Common myeloid progenitor, CD34-positive (primary cell): ENCODE measurements around the gene VBP1.
"Not testable (repeated sequence)": the region's sequence is repeated elsewhere in the genome, so short reads cannot be mapped to it uniquely, and the experiment has no call there.

Experiments used
- CTCF ChIA-PET: fragments of 350-600 bp; sonication (Branson Sonifier 250); formaldehyde crosslinking; loops from one replicate; lab custom pipeline; 2021; ENCODE audit warnings: antibody characterized with exemption; lab: Charles Lee
- POLR2A ChIA-PET: fragments of 350-600 bp; sonication (Branson Sonifier 250); formaldehyde crosslinking; loops from one replicate; lab custom pipeline; 2021; ENCODE audit warnings: antibody characterized with exemption; lab: Charles Lee
- DNase-seq, 3 donors: peaks; one replicate each; pipeline versions ENCODE4 v3.0.0 to v3.0.0-alpha.2; 2013
- H3K27ac ChIP-seq, 2 experiments: 1 replicate in 1 of 2; 2 replicates in 1 of 2; pipeline ENCODE4 v1.7.0; 2013; ENCODE audit warnings: inconsistent platforms in 2 of 2, low read length in 2 of 2, mild to moderate bottlenecking in 2 of 2, low read depth in 1 of 2, moderate library complexity in 1 of 2; ENCODE audit not compliant: severe bottlenecking in 2 of 2, insufficient read depth in 1 of 2, poor library complexity in 1 of 2
- H3K27me3 ChIP-seq, 5 experiments: replicated peaks in 2 of 5; 1 replicate in 3 of 5; 2 replicates in 2 of 5; pipeline versions ENCODE4 v1.6.1 to v1.7.0; 2013; ENCODE audit warnings: low read length in 4 of 5, mild to moderate bottlenecking in 2 of 5, moderate library complexity in 2 of 5, inconsistent platforms in 1 of 5; ENCODE audit not compliant: insufficient read depth in 5 of 5, control insufficient read depth in 4 of 5
- H3K36me3 ChIP-seq, 4 experiments: 1 replicate in 2 of 4; 2 replicates in 2 of 4; pipeline versions ENCODE4 v1.6.1 to v1.7.0; 2013; ENCODE audit warnings: low read length in 3 of 4, control low read depth in 1 of 4, mild to moderate bottlenecking in 1 of 4; ENCODE audit not compliant: control insufficient read depth in 4 of 4, insufficient read depth in 4 of 4
- H3K4me1 ChIP-seq, 4 experiments: 1 replicate in 3 of 4; 2 replicates in 1 of 4; pipeline versions ENCODE4 v1.6.1 to v1.7.1; 2013; ENCODE audit warnings: low read length in 3 of 4, mild to moderate bottlenecking in 3 of 4, control low read depth in 1 of 4, inconsistent platforms in 1 of 4, moderate library complexity in 1 of 4; ENCODE audit not compliant: control insufficient read depth in 4 of 4, insufficient read depth in 4 of 4; ENCODE audit errors: control extremely low read depth in 1 of 4
- H3K4me3 ChIP-seq, 7 experiments: 1 replicate in 4 of 7; 2 replicates in 3 of 7; pipeline versions ENCODE4 v1.5.1 to v1.7.0; 2013; ENCODE audit warnings: mild to moderate bottlenecking in 7 of 7, low read length in 6 of 7, moderate library complexity in 6 of 7, inconsistent platforms in 2 of 7, low read depth in 2 of 7, control low read depth in 1 of 7; ENCODE audit not compliant: insufficient read depth in 4 of 7, control insufficient read depth in 1 of 7; ENCODE audit errors: extremely low read depth in 1 of 7
- H3K9me3 ChIP-seq, 5 experiments: 1 replicate in 4 of 5; 2 replicates in 1 of 5; pipeline versions ENCODE4 v1.6.1 to v1.7.1; 2013; ENCODE audit warnings: low read length in 4 of 5, mild to moderate bottlenecking in 2 of 5, inconsistent platforms in 1 of 5, low read depth in 1 of 5, moderate library complexity in 1 of 5; ENCODE audit not compliant: control insufficient read depth in 4 of 5, insufficient read depth in 2 of 5; ENCODE audit errors: control extremely low read depth in 1 of 5
- WGBS: methylation state at CpG from one replicate; pipeline ENCODE4 v1.1.5; 2013; ENCODE audit not compliant: insufficient coverage; 5-methylcytosine and 5-hydroxymethylcytosine counted together

Gene VBP1

GRCh38 chrX:155215443-155216178, 649 bp upstream of the VBP1 start:
- Histone ChIP-seq H3K27ac (peak overlapping the region; percentile 78 to 94), H3K9me3 (no peaks in the 10 kb centered on the region), H3K36me3 (peaks cover 0 to 4% (median 2%) of the 10 kb centered on the region in 4 experiments), H3K27me3 (no peaks in the 10 kb centered on the region), H3K4me1 (peaks cover 3 to 21% (median 10%) of the 10 kb centered on the region in 4 experiments), H3K4me3 (peak overlapping the region; percentile 52 to 94 (median 78))
- WGBS = 54% methylated on average over 11 of the region's 15 CpGs
- CTCF ChIA-PET = interaction anchor here (1.6 kb wide), 1 partner anchor 9 kb away, joined by 10 read pairs; no protein-coding TSS in a partner anchor
- POLR2A ChIA-PET = interaction anchor here (1.2 kb wide), 1 partner anchor 119 kb away, joined by 3 read pairs; the partner anchor contains the start of gene CLIC2
- no peak for DNase-seq

DNA sequence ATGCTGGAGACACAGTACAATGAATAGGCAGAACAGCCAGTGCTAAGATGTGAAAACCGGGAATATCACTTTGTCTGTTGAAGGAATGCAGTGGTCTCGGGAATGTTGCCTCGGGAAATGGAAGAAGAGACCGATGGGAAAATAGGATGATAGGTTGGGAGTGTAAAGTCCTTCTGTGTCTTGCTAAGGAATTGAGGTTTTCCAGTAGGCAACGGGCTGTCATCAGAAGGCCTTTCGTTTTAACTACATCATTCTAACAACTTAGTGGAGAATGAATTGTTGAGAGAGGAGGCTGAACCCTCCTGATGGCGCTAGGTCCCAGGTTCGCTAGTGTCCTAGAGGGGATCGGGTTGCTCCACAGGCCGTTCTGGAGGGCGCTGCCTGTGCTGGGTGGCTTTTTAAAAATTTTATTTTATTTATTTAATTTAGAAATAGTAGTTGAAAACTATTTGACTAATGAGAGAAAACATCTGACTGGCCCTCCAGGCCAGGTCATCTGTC, 730 bp downstream of the VBP1 start:
- DNase-seq = peak; percentile 14 to 51 (median 49)
- POLR2A ChIA-PET = interaction anchor here (1.2 kb wide), 1 partner anchor 117 kb away, joined by 3 read pairs; the partner anchor contains the start of gene CLIC2
- CTCF ChIA-PET = interaction anchor here (1.6 kb wide), 1 partner anchor 8 kb away, joined by 10 read pairs; no protein-coding TSS in a partner anchor

DNA sequence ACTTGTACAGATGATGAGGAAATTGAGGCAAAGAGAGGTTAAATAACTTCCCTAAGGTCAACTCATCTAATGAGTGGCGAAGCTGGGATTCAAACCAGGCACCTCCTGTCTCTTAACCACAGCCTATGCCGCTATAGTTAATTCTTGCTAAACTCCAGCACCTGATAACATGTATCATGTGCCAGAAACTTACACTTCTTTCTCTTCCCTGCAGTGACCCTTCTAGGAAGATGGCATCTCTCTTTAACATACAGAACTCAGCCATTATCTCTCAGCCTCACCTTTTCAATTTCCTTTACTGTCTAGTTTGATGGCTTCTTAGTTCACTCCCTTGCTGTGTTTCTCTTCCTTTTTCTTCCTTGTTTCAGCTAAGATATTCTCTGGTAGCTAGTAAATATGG, 2.5 kb downstream of the VBP1 start:
- Histone ChIP-seq H3K36me3 (peaks cover 0 to 19% (median 6%) of the 10 kb centered on the region in 4 experiments), H3K9me3 (no peaks in the 10 kb centered on the region), H3K27me3 (no peaks in the 10 kb centered on the region), H3K4me3 (no peak overlapping the region), H3K27ac (no peak overlapping the region), H3K4me1 (peaks cover 3 to 21% (median 10%) of the 10 kb centered on the region in 4 experiments)
- ChIA-PET CTCF (no interaction called here), POLR2A (no interaction called here)
- peak in 2 of 3 donors; percentile 5 to 18 for DNase-seq
- 93% methylated on average over 2 of the region's 2 CpGs for WGBS

More for the DNA sequence above, 730 bp downstream of the VBP1 start:
- Histone ChIP-seq H3K4me1 (peaks cover 3 to 21% (median 10%) of the 10 kb centered on the region in 4 experiments), H3K9me3 (no peaks in the 10 kb centered on the region), H3K36me3 (peaks cover 0 to 10% (median 6%) of the 10 kb centered on the region in 4 experiments), H3K27ac (peak overlapping the region; percentile 78 to 94), H3K27me3 (no peaks in the 10 kb centered on the region), H3K4me3 (peak overlapping the region in 6 of 7 experiments; percentile 74 to 94 (median 79))
- 43% methylated on average over 4 of the region's 11 CpGs for WGBS

GRCh38 chrX:155221351-155221750, 5.1 kb downstream of the VBP1 start:
- Histone ChIP-seq H3K27me3 (no peaks in the 10 kb centered on the region), H3K4me3 (no peak overlapping the region), H3K9me3 (no peaks in the 10 kb centered on the region), H3K4me1 (peaks cover 0 to 18% (median 8%) of the 10 kb centered on the region in 4 experiments), H3K36me3 (peaks cover 0 to 19% (median 6%) of the 10 kb centered on the region in 4 experiments), H3K27ac (no peak overlapping the region)
- POLR2A ChIA-PET = no interaction called here
- WGBS = no CpG with 5 or more reads among the region's 4 CpGs
- no peak for DNase-seq
- CTCF ChIA-PET = no interaction called here

GRCh38 chrX:155223746-155224145, 7.5 kb downstream of the VBP1 start:
- peaks cover 2 to 32% (median 12%) of the 10 kb centered on the region in 4 experiments for H3K36me3 ChIP-seq
- CTCF ChIA-PET, H3K27ac ChIP-seq, H3K4me1 ChIP-seq, H3K27me3 ChIP-seq, H3K4me3 ChIP-seq, POLR2A ChIA-PET, H3K9me3 ChIP-seq, DNase-seq: not testable (repeated sequence)
- WGBS = 93% methylated on average over 12 of the region's 30 CpGs

DNA sequence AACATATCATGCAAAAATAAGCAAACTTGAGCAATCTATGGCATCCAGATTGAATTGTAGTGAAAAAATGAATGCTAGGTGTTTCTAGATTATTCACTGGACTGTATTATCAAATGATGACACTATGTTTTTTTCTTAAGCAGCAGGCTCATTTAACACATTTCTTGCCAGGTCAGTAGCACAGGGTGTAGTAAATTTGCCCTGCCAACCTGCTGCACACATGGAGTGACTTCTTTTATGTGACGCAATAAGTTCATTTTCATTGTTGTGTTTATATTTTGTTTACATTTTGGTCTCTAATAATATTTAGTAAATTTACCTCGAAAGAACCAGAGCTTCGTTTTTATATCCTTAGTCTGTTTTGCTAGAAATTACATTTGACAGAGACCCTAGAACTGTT, 9.5 kb downstream of the VBP1 start:
- Histone ChIP-seq H3K36me3 (peaks cover 5 to 36% (median 13%) of the 10 kb centered on the region in 4 experiments), H3K4me3 (no peak overlapping the region), H3K27ac (no peak overlapping the region), H3K27me3 (no peaks in the 10 kb centered on the region), H3K9me3 (no peaks in the 10 kb centered on the region), H3K4me1 (no peaks in the 10 kb centered on the region)
- CTCF ChIA-PET = no interaction called here
- WGBS = 100% methylated on average over 1 of the region's 3 CpGs
- POLR2A ChIA-PET = no interaction called here
- DNase-seq = no peak

DNA sequence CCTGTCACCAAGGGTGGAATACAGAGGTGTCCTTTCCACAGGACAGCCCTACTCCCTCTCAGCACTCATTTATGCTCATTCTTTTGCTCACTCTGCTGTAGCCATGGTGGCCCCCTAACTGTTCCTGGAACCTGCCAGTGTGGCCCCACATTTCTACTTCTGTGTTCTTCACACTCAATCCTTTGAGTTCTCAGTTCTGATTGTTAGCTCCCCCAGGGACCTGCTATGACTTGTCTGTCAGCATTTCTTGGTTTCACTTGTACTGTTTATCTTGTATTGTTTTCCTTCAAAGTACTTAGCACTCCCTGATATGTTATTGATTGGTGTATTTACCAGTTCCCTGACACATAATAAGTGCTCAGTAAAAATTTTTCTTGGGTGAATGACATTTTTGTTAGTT, 14.9 kb downstream of the VBP1 start:
- Histone ChIP-seq H3K27ac (no peak overlapping the region), H3K9me3 (no peaks in the 10 kb centered on the region), H3K36me3 (peaks cover 5 to 44% (median 22%) of the 10 kb centered on the region in 4 experiments), H3K4me1 (no peaks in the 10 kb centered on the region), H3K4me3 (no peak overlapping the region), H3K27me3 (no peaks in the 10 kb centered on the region)
- CTCF ChIA-PET = no interaction called here
- POLR2A ChIA-PET = no interaction called here
- DNase-seq = no peak
